AG09319 (cell line): ENCODE results near the gene ATCAY.
"Not testable (repeated sequence)": the region's sequence is repeated elsewhere in the genome, so short reads cannot be mapped to it uniquely, and the experiment has no call there.

Source experiments
- DNase-seq: peaks from one replicate; pipeline ENCODE4 v3.0.0-alpha.2; 2010; ENCODE audit warnings: low read depth; ENCODE audit errors: extremely low read depth
- TF ChIP-seq, protein P1 (sequence below): IDR thresholded peaks from 2 replicates; pipeline ENCODE4 v1.5.1; 2011; ENCODE audit warnings: low read depth, mild to moderate bottlenecking, inconsistent platforms, low read length, moderate library complexity

ATCAY gene

GRCh38 chr19:3890591-3890990 lies 10.1 kb downstream of the ATCAY start:
- TF ChIP-seq, protein P1, sequence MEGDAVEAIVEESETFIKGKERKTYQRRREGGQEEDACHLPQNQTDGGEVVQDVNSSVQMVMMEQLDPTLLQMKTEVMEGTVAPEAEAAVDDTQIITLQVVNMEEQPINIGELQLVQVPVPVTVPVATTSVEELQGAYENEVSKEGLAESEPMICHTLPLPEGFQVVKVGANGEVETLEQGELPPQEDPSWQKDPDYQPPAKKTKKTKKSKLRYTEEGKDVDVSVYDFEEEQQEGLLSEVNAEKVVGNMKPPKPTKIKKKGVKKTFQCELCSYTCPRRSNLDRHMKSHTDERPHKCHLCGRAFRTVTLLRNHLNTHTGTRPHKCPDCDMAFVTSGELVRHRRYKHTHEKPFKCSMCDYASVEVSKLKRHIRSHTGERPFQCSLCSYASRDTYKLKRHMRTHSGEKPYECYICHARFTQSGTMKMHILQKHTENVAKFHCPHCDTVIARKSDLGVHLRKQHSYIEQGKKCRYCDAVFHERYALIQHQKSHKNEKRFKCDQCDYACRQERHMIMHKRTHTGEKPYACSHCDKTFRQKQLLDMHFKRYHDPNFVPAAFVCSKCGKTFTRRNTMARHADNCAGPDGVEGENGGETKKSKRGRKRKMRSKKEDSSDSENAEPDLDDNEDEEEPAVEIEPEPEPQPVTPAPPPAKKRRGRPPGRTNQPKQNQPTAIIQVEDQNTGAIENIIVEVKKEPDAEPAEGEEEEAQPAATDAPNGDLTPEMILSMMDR, result no peak
- DNase-seq, result no peak

DNA sequence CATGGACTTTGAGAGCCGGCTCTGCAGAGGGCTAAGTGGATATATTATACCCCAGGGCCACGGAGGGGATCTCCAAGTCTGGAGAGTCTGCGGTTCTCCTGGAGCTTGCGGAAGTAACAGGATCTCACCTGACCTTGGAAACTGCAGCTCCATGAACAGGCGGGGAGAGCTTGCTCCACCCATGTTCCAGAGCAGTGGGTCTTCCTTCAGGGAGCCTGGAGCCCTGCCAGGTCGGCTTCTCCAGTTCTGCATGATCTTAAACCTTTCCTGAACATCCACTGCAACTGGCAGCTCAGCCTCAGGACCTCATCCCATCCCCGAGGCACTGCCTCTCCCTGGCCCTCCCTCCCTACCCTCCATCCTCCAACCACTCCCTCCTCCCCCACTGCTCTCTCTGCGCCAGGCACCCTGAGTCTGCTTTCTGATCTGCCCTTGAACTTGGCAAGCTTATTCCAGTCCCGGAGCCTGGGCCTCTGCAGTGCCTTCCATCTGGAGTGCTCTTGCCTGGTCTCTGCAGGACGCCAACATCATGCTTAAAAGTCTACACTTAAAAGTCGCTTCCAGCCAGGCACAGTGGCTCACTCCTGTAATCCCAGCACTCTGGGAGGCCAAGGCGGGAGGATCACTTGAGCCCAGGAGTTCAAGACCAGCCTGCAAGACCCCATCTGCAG lies 13.2 kb downstream of the ATCAY start:
- TF ChIP-seq, protein P1, result no peak
- DNase-seq, result no peak

GRCh38 chr19:3894959-3895358 lies 14.5 kb downstream of the ATCAY start:
- not testable (repeated sequence) for DNase-seq

DNA sequence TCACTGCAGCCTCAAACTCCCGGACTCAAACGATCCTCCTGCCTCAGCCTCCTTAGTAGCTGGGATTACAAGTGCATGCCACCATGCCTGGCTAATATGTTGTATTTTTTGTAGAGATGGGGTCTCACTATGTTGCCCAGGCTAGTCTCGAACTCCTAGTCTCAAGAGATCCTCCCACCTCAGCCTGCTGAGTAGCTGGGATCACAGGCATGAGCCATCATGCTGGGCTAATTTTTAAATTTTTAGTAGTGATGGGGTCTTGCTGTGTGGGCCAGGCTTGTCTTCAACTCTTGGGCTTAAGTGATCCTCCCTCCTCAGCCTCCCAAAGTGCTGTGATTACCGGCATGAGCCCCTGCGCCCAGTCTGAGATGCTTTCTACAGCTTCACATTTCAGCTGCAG lies 15.3 kb downstream of the ATCAY start:
- no peak for DNase-seq
- TF ChIP-seq, protein P1, result no peak

DNA sequence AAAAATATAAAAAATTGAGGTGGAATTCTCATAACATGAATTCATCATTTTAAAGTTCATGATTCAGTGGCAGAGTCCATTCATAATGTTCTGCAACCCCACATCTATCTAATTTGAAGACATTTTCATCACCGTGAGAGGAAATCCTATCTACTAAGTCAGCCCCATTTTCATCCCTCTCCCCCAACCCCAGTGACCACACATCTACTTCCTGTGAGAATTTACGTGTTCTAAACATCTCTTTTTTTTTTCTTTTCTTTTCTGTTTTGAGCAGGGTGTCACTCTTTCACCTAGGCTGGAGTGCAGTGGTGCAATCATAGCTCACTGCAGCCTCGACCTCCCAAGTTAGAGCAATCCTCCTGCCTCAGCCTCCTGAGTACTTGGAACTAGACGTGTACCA lies 17.5 kb downstream of the ATCAY start:
- TF ChIP-seq, protein P1, result no peak
- DNase-seq, result no peak

DNA sequence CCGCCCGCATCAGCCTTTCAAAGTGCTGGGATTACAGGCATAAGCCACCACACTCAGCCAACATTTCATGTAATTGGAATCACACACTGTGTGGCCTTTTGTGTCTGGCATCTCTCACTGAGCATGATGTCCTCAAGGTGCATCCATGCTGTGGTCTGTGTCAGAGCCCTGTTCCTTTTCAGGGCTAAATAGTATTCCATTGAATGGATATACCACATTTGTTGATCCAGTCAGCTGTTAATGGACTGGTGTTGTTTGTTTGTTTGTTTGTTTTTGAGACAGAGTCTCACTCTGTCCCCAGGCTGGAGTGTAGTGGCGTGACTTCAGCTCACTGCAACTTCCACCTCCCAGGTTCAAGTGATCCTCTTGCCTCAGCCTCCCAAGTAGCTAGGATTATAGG lies 17.9 kb downstream of the ATCAY start:
- DNase-seq, result no peak

DNA sequence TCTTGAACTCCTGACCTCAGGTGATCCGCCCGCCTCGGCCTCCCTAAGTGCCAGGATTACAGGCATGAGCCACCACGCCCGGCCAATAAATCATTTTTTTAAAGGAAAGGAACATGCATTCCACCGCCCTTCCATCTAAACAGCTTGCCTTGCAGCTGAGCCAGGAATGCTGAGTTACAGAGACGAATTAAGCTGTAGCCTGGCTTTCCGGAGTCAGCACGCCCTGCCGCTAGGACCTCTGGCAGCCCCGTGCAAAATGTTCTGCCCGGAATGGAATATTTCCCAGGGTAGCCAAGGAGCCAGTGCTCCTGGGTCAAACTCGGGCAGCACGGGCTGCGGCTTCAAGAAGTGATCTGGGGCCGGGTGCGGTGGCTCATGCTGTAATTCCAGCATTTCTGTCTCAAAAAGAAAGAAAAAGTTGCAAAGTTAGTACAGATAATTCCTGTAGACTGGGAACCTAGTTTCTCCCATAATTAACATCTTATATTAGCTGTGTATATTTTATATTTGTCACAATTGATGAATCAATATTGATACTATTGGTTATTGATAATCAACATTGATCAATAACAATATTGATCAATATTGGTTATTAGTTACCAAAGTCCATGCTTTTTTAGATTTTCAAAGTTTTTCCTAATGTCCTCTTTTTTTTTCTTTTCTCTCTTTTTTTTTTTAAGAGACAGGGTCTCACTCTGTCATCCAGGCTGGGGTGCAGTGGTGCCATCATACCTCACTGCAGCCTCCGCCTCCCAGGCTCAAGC lies 19.2 kb downstream of the ATCAY start:
- DNase-seq, result no peak
- TF ChIP-seq, protein P1, result no peak

More for the DNA sequence above, 17.9 kb downstream of the ATCAY start:
- TF ChIP-seq, protein P1, result no peak
